ENCODE data around the gene TBK1.
A peak's percentile ranks its signal among the peaks of the same experiment; 100 is the strongest.

The TBK1 gene

DNA sequence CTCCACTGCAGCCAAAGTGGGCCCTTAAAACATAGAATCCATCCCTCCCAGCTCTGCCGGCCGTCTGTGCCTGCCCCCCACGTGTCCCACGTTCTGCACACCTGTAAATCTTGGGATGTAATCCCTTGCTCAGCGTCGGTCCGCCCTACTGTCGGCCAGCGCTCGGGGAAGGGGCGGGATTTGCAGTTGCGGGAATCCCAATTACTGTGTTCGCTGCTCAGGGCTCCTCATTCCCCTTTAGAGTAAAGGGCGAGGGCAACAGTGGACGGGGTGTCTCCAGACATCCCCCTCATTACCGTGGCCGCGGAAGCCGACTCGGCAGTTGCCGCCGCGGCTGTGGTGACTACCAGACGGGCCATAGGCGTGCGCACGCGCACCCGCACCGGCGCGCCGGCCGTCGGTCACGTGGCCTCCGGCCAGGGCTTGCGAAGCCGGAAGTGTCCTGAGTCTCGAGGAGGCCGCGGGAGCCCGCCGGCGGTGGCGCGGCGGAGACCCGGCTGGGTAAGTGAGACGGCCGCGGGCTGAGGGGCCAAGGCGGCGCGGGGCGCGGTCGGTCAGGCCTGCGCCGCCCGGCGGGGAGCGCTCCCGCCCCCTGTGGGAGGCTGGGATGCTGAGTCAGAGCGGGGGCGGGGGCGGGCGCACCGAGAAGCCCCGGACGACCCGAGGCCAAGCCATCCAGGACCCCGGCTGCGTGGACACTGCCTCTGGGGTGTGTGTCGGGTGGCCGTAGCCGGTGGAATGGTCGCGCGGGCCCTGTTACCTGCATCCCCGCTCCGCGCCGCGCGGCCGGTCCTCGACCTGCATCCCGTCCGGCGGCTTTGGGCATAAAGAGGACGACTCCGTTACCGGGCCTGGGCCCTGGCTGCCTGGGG is at the start of gene TBK1:
TSS of gene TBK1 (plus strand) at position 434 of the 872 bp plus-strand sequence. CDS start 3,751 bp downstream, outside the sequence.
- no peak for DNase-seq

DNA sequence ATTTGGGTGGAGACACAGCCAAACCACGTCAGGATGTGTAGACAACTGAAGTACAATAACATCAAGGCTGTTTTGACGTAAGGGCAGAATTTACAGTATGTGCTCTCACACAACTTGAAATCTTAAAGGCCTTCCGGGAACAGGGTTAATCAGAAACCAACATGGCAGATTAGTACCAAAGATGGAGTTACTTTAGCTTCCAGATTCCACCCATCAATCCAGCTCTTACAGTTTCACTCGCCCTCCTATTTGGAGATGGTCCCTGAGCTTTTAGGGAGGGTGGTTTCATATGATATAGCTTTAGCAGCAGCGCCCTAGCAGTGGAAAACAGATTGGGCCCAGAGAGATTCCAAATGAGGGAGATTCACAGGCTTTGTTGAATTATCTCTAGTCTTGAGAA is 49.7 kb upstream of the TBK1 start:
- DNase-seq = no peak

DNA sequence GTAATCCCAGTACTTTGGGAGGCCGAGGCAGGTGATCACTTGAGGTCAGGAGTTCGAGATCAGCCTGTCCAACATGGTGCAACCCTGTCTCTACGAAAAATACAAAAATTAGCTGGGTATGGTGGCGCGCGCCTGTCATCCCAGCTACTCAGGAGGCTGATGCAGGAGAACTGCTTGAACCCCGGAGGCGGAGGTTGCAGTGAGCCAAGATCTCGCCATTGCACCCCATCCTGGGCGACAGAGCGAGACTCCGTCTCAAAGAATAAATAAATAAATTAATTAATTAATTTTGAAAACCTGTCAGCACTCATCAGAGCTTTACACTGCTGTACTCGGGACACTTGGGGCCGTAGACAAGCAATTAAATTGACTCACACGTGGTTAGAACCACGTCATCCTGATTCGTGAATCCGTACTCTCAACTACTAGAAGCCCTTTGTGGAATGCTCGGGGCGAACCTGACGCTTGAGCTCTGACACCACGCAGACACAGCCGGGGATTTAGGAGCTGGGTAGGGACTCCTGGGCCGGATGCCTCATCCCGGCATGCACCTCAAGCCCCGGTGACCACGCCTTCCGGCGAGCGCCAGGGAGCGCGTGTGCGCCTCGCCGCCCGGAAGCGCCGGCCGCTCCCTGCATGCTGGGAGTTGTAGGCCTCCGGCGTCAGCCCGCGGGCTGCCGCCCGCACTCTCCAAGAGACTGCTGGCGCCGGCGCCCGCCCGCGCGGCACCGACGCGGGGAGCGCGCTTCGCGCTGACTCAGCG is 48.0 kb upstream of the TBK1 start, which contains the start of gene XPOT:
TSS of gene XPOT (plus strand) at position 686 of the 763 bp plus-strand sequence. CDS start 5,644 bp downstream, outside the sequence.
- DNase-seq = peak; percentile 66

DNA sequence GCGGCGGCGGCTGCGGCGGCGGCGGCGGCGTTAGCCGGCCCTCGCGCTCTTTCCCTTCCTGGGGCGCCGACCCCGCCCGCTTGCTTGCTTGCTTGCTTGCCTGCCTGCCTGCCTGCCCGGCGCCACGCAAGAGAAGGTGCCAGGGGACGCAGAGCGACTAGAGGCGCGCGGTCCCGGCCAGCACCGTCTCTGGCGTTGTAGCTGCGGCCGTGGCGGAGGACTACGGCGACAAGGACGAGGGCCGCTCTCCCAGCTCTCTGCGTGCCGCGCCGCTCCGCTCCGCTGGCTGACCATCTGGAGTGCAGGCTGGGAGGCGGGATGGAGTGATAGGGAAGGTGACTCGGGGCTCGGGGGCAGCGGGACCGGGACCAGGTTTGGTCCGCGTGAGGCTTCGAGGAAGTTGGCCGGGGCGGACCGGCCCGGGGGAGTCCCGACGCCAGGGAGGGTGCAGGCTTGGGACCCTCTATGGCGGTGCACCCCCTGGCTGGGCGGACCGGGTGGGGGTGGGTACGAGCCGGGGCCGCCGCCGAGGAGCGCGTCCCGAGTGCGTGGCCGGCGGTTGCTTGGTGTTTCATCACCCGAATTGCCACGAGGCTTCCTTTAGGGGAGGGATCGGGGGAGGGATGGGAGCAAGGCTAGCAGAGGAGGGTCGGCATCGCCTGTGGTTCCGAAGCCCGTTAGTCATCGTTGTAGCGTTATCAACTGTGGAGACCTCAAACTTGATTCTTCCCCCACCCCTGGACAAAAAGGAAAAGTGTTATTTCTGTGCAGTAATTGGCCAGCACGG is 47.3 kb upstream of the TBK1 start:
- DNase-seq = peak; percentile 16

DNA sequence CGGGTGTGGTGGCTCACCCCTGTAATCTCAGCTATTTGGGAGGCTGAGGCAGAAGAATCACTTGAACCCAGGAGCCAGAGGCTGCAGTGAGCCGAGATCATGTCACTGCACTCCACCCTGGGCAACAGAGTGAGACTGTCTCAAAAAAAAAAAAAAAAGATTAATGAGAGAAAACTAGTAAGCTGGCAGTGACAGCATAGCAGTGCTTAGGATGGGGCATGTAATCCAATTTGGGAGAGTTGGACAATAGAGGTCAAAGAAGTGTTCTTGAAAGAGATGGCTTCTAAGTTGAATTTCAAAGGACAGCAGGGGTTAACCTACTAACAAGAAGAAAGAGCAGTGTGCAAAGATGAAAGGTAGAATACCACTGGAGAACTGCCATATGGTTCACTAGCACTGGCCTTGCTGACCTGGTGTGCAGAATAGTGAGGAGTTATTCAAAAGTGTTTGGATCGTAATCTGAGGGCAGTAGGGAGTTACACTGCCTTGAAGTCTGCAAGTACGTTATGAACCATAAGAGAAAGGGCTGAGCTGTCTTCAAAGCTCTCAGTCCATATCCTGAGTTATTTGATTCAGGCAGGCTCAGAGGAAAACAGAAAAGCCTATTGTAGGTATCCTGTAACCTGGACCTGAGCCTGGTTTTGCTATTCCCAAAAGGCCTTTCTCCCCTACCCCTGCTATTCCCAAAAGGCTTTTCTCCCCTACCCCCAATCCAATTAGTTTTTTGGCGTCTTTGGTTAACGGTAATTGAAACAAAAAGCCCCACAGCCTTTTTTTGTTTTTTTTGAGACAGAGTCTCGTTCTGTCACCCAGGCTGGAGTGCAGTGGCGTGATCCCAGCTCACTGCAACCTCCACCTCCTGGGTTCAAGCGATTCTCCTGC is 44.3 kb upstream of the TBK1 start:
- no peak for DNase-seq

DNA sequence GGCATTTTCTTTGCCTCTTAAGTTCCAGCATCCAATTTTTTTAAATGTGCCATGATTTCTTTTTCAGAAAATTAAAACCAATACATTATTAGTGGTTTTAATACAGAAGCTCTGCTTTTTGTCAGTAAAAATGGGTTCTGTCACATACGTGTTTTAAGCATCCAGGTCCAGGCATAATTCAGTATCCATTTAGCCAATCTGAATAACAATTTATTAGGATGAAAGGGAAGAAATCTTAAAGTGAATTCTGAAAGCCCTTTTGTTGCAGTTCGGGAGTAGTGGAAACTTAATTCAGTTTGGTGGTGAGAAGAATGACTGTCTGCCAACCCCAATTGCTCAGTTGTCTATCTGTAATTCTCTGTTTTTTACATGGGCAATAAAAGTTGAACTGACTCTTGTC is 40.5 kb upstream of the TBK1 start:
- DNase-seq = no peak

DNA sequence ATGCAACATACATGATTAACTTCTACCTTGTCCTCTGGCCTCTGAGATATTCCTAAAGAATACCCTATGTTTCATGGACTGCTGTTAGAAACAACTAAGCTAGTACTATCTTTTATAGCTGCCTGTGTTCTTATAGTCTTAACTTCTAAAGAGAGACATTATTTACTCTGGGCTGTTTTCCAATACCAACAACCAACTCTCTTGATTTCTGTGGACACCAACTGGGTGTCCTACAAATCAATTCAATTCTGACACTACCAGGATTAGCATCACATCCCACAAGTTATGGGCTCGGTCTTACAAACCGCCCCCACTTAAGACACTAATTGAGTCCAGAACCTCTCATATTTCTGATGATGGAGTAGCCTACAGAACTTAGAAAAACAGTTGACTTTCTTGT is 39.5 kb upstream of the TBK1 start:
- DNase-seq = no peak

DNA sequence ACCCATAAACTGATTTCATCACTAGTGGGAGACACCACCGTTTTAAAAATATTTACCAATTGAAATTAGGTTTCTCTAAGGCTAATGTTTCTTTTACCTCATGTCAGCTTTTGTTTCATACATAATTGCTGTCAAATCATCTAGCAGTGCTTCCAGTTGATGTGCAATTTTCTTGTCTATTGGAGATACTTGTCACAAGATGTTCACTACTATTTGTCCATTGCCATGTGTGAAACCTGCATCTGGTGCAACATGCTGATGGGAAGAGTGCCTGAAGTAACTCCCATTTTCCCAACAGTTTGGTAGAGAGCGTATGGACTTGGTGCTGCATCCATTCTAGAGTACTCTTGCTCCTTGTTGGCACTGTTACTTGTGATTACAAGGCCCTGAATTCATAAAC is 38.0 kb upstream of the TBK1 start:
- DNase-seq = no peak

DNA sequence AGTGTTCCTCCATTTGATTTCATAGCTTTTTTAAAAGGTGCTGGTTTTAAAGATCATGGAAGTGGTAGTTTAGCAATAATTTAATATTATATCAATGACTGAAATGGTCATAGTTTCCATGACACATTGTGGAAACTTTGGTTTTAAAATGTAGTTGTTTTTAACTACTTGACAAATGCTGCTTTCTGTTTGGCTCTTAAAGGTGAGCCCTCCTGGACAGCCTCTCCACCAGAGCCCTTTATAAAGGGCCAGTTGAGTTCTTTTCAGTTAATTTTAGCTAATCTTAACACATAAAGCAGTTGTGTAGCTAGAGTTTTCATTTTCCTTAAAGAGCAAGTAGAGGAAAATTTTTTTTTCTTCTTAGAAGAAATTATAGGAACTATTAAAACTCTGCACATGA is 33.7 kb upstream of the TBK1 start:
- no peak for DNase-seq

DNA sequence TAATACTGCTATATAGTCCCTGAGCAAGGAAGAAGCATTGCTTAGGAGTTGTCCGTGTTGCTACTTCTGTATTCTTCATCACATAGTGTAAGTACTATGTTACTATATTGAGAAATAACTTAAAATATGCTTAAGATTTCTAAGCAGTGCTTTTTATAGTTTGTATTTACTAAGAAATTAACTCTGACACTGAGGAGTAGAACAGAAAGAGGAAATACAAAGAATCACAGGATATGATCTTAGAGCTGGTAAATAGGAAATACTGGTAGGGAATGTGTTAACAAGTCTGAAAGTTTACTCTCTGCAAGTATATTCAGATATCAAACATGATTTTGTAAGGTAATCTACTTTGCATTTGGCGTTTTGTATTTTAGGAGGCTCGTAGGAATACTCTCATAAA is 32.2 kb upstream of the TBK1 start:
- DNase-seq = no peak

DNA sequence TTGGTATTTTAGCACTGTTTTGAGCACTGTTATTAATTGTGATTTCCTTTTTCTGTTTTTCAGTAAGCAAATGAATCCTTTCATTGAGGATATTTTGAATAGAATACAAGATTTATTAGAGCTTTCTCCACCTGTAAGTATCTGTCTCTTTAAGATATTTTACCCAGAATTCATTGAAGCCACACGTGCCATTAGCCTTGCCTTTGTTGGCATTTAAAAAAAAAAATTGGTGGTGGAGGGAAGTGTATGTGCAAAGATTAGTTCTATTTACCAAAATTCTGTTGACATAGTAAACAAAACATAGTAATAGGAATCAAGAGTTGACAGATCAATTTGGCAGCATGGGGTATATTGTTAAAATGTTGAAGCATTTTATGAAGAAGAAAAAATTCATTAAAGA is 23.9 kb upstream of the TBK1 start:
- DNase-seq = no peak

DNA sequence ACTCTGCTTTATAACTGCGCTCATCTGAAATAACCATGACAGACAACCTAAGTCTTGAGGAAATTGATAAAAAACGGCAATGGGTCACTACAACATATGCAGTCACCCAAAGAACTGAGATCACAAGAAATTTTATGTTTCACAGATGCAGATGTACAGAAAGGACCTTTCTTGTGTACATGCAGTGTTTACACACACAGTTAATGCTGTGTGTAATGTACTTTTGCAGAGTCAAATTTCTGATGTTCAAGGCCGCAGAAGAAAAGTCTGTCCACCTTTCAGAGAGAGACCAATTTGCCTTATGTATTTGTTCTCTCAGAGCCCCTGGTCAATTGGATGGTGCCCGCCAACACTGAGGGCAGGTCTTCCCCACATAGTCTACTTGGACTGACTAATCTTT is 23.0 kb upstream of the TBK1 start:
- no peak for DNase-seq

DNA sequence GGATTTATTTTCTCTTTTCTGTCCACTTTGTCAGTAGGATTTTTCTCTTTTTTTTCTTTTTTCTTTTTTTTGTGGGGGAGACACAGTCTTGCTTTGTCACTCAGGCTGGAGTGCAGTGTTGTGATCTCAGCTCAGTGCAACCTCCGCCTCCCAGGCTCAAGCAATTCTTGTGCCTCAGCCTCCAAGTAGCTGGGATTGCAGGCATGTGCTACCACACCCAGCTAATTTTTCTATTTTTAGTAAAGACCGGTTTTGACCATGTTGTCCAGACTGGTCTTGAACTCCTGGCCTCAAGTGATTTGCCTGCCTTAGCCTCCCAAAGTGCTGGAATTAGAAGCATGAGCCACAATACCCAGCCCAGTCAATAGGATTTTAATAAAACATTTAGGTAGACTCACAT is 21.0 kb upstream of the TBK1 start:
- no peak for DNase-seq

DNA sequence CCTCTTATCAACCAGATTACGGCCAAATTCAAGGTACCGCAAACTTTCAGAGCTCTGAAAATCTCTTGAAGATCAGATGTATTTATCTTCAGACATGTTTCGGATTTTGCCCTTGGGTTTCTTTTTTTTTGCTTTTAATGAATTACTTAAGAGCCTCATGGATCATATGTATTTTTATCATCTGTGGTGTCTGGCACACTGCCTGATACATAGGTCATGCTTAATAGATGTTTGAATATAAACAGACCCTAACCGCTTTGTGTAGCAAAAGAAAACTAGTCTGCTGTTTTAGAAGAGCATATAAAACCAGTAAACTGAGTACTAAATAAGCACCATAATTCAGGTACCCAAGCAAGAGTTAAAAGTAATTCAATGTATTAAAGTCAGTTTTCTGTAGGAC is 20.1 kb upstream of the TBK1 start:
- no peak for DNase-seq

DNA sequence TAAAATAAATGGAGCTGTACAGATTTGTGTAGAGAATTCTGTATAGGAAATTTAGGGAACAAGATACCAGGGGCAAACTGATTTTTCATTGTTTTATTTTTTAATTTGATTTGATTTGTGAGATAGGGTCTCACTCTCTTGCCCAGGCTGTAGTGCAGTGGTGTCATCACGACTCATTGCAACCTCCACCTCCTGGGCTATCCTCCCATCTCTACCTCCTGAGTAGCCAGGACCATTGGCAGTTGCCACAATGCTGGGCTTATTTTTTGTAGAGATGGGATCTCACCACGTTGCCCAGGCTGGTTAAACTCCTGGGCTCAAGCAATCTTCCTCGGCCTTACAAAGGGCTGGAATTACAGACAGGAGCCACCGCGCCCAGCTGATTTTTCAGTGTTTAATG is 18.0 kb upstream of the TBK1 start:
- no peak for DNase-seq

DNA sequence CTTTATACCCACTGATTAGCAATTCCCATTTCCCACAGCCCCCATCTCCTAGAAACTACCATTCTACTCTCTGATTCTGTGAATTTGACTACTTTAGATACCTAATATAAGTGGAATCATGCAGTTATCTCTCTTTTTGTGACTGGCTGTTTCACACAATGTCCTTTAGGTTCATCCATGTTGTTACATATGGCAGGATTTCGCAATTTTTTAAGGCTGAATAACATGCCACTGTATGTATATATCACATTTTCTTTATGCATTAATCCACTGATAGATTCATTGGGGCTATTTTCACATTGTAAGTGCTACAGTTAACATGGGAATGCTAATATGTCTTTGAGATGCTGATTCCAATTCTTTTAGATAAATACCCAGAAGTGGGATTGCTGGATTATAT is 11.8 kb upstream of the TBK1 start:
- DNase-seq = no peak

DNA sequence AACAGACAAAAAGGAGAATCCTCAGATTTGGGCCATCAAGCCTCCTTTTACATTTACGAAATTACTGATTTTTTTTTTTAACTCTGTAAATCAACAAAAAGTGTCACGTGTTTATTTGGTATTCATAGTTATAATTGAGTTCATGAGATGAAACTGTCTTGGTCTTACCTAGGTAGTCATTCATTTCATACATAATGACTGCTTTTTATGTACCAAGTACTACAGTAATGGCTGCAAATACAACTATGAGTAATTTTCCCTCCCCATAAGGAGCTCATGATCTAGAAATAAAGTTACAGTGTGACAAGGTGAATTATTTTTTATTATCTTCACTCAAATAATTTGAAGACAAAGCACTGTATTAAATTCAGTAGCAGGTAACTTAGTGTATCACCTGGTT is 6.4 kb upstream of the TBK1 start:
- no peak for DNase-seq

DNA sequence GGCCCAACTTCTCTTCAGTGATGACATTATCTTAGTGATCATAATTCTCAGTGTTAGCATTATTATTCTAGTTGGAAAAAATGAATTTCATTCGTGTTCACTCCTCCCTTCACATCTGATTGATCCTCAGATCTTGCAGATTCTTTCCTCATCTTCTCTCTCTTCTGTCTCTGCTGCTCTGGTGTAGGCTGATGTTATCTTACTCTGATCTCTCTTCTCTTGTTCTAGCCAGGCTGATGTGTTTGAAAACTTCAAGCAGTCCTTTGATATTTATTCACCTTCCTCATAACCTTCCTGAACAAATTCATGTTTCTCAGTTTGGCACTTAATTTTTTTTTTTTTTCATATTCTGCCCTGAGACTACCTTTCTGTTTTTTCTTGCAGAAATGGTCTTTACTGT is 5.6 kb upstream of the TBK1 start:
- DNase-seq = no peak

DNA sequence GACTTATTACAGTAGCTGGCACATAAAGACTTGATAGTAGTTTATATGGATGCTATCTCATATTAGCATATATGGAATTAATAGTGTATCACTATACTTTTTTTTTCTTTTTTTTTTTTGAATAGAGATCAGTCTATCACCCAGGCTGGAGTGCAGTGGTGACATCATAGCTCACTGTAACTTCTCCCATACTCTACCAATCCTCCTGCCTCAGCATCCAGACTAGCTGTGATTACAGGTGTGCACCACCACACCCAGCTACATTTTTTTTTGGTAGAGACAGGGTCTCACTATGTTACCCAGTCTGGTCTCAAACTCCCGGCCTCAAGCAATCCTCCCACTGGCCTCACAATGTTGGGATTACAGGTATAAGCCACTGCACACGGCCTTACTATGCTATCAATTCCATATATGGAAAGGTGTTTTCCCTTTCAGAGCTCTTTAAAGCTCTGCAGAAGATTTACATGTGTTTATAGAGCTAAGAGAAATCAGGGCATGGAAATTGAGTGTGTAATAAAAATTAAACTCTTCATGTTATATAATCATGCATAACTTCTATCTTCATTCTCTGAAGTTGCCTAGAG is 1.8 kb upstream of the TBK1 start:
- no peak for DNase-seq

DNA sequence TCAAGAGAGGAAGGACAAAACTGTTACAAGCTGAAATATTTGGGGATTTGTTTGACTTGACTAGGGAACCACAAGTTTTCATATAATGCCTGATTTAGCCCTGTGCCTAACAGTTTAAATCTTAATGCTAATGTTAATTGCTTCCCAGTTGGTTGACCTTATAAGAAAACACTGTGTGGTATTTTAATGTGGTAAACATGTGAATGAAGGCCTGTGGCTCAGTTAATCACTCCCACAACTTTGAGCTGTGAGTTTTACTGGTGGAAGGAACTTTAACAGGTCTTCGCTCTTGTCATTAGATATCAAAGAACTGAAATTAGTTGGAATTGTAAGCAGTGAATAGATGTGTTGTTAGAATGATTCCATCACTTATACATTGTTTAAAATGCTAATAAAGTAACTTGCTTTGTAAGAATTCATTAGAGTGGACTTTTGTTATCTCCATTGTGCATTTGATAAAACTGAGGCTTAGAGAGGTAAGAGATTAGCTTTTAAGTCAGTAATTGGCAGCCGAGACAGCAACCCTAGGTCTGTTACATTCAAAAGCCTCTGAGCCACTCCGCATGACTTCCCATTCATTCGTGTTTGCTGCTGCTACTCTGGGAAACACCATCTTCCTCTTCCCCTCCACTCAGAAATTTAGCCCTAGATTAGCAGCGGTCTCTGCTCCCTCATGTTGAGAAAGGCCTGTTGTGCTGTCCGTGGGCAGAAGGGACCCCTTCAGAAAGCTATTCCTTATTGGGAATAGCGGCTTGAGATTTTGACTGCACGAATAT is 1.0 kb upstream of the TBK1 start:
- DNase-seq = no peak

All from KG1 (cell line).